NCI-H1048 (cell line): ENCODE measurements around the gene P4HA3.

Experiments used
- DNase-seq: peaks from one replicate; lab custom pipeline; 2025; lab: John Stamatoyannopoulos, UW

The P4HA3 gene

GRCh38 chr11:74265256-74265655 is 46.2 kb downstream of the P4HA3 start:
- no peak for DNase-seq

GRCh38 chr11:74262725-74263124 is 48.7 kb downstream of the P4HA3 start:
- DNase-seq: no peak

- DNase-seq: no peak
Observed at GRCh38 chr11:74257959-74258553, 53.4 kb downstream of the P4HA3 start.

- no peak for DNase-seq
Observed at GRCh38 chr11:74256378-74257133, 54.9 kb downstream of the P4HA3 start.

GRCh38 chr11:74255741-74256375 is 55.6 kb downstream of the P4HA3 start:
- peak; percentile 30 for DNase-seq

GRCh38 chr11:74253361-74253760 is 58.1 kb downstream of the P4HA3 start:
- no peak for DNase-seq

- no peak for DNase-seq
Observed at GRCh38 chr11:74249496-74249895, 61.9 kb downstream of the P4HA3 start.

GRCh38 chr11:74248469-74248868 is 63.0 kb downstream of the P4HA3 start:
- no peak for DNase-seq

- DNase-seq: no peak
Observed at GRCh38 chr11:74238243-74238642, 73.2 kb downstream of the P4HA3 start.

GRCh38 chr11:74237541-74237940 is 73.9 kb downstream of the P4HA3 start:
- no peak for DNase-seq

- no peak for DNase-seq
Observed at GRCh38 chr11:74235121-74235520, 76.3 kb downstream of the P4HA3 start.

- no peak for DNase-seq
Observed at GRCh38 chr11:74233683-74234082, 77.8 kb downstream of the P4HA3 start.

- no peak for DNase-seq
Observed at GRCh38 chr11:74232311-74232950, 79.0 kb downstream of the P4HA3 start.

GRCh38 chr11:74226907-74227306 is 84.5 kb downstream of the P4HA3 start:
- no peak for DNase-seq

- no peak for DNase-seq
Observed at GRCh38 chr11:74225565-74225964, 85.9 kb downstream of the P4HA3 start.

- DNase-seq: no peak
Observed at GRCh38 chr11:74221816-74222215, 89.6 kb downstream of the P4HA3 start.

GRCh38 chr11:74220376-74220775 is 91.1 kb downstream of the P4HA3 start:
- DNase-seq: no peak
